Mucosa of rectum (tissue), 2 donors: ENCODE results near the gene LRRK1.

Source experiments
- H3K27ac ChIP-seq, 2 donors: one replicate each; pipeline ENCODE4 v1.7.0; 2013; ENCODE audit warnings: inconsistent platforms in 2 of 2, low read depth in 2 of 2, low read length in 2 of 2
- H3K27me3 ChIP-seq, 2 donors: one replicate each; pipeline ENCODE4 v1.7.0; 2013; ENCODE audit warnings: low read length in 2 of 2; ENCODE audit not compliant: control insufficient read depth in 2 of 2, insufficient read depth in 2 of 2
- H3K36me3 ChIP-seq, 2 donors: one replicate each; pipeline ENCODE4 v1.7.0; 2013; ENCODE audit warnings: low read length in 2 of 2; ENCODE audit not compliant: control insufficient read depth in 2 of 2, insufficient read depth in 2 of 2
- H3K4me1 ChIP-seq, 2 donors: one replicate each; pipeline ENCODE4 v1.7.0; 2013; ENCODE audit warnings: low read length in 2 of 2, mild to moderate bottlenecking in 1 of 2; ENCODE audit not compliant: control insufficient read depth in 2 of 2, insufficient read depth in 2 of 2
- H3K4me3 ChIP-seq, 2 donors: one replicate each; pipeline ENCODE4 v1.7.0; 2013; ENCODE audit warnings: low read length in 2 of 2
- H3K9ac ChIP-seq, 2 donors: one replicate each; pipeline ENCODE4 v1.7.0; 2013; ENCODE audit warnings: low read length in 2 of 2, low read depth in 1 of 2, mild to moderate bottlenecking in 1 of 2
- H3K9me3 ChIP-seq, 2 donors: one replicate each; pipeline ENCODE4 v1.7.0; 2013; ENCODE audit warnings: low read length in 2 of 2; ENCODE audit not compliant: control insufficient read depth in 2 of 2
- donor health status: healthy.
- donor health status: Normal muscosa, but diverticular disease.

Gene LRRK1

GRCh38 chr15:100899601-100900000, 19.6 kb upstream of the LRRK1 start:
- no peak overlapping the region for H3K27ac ChIP-seq

GRCh38 chr15:100900136-100900794, 18.9 kb upstream of the LRRK1 start:
- Histone ChIP-seq H3K27ac (no peak overlapping the region), H3K27me3 (no peaks in the 10 kb centered on the region), H3K4me3 (no peak overlapping the region), H3K4me1 (peaks cover 31 to 35% of the 10 kb centered on the region in 2 donors), H3K9ac (no peak overlapping the region), H3K9me3 (no peaks in the 10 kb centered on the region), H3K36me3 (no peaks in the 10 kb centered on the region)

More at GRCh38 chr15:100899601-100900000, 19.6 kb upstream of the LRRK1 start:
- Histone ChIP-seq H3K36me3 (no peaks in the 10 kb centered on the region), H3K27me3 (no peaks in the 10 kb centered on the region), H3K9ac (no peak overlapping the region), H3K9me3 (no peaks in the 10 kb centered on the region), H3K4me3 (no peak overlapping the region), H3K4me1 (peaks cover 31 to 33% of the 10 kb centered on the region in 2 donors)

- Histone ChIP-seq H3K4me3 (no peak overlapping the region), H3K9me3 (no peaks in the 10 kb centered on the region), H3K9ac (no peak overlapping the region), H3K27ac (peak overlapping the region in 1 of 2 donors; percentile 34), H3K4me1 (peaks cover 31 to 35% of the 10 kb centered on the region in 2 donors), H3K36me3 (no peaks in the 10 kb centered on the region), H3K27me3 (no peaks in the 10 kb centered on the region)
Measured at GRCh38 chr15:100900795-100901169, 18.4 kb upstream of the LRRK1 start.

- no peaks in the 10 kb centered on the region for H3K36me3 ChIP-seq
Measured at GRCh38 chr15:100901296-100901695, 17.9 kb upstream of the LRRK1 start.

GRCh38 chr15:100901702-100902435, 17.3 kb upstream of the LRRK1 start:
- Histone ChIP-seq H3K4me3 (peak overlapping the region; percentile 60 to 67), H3K9ac (peak overlapping the region; percentile 57 to 63), H3K27ac (peak overlapping the region; percentile 84 to 85), H3K9me3 (no peaks in the 10 kb centered on the region), H3K36me3 (no peaks in the 10 kb centered on the region), H3K4me1 (peaks cover 31 to 35% of the 10 kb centered on the region in 2 donors), H3K27me3 (no peaks in the 10 kb centered on the region)

More at GRCh38 chr15:100901296-100901695, 17.9 kb upstream of the LRRK1 start:
- peak overlapping the region; percentile 84 to 85 for H3K27ac ChIP-seq
- peaks cover 31 to 35% of the 10 kb centered on the region in 2 donors for H3K4me1 ChIP-seq
- H3K9ac ChIP-seq, result no peak overlapping the region
- H3K27me3 ChIP-seq, result no peaks in the 10 kb centered on the region
- no peak overlapping the region for H3K4me3 ChIP-seq
- no peaks in the 10 kb centered on the region for H3K9me3 ChIP-seq

- Histone ChIP-seq H3K27me3 (no peaks in the 10 kb centered on the region), H3K4me3 (peak overlapping the region; percentile 60 to 67), H3K9me3 (no peaks in the 10 kb centered on the region), H3K27ac (peak overlapping the region; percentile 84 to 85), H3K36me3 (no peaks in the 10 kb centered on the region), H3K9ac (peak overlapping the region; percentile 57 to 63), H3K4me1 (peaks cover 28 to 35% of the 10 kb centered on the region in 2 donors)
Measured at GRCh38 chr15:100902436-100903167, 16.6 kb upstream of the LRRK1 start.

GRCh38 chr15:100903168-100903554, 16.0 kb upstream of the LRRK1 start:
- Histone ChIP-seq H3K4me3 (no peak overlapping the region), H3K27me3 (no peaks in the 10 kb centered on the region), H3K9me3 (no peaks in the 10 kb centered on the region), H3K4me1 (peaks cover 28 to 35% of the 10 kb centered on the region in 2 donors), H3K9ac (no peak overlapping the region), H3K27ac (peak overlapping the region in 1 of 2 donors; percentile 85), H3K36me3 (no peaks in the 10 kb centered on the region)

- H3K9ac ChIP-seq, result no peak overlapping the region
Measured at GRCh38 chr15:100905850-100906249, 13.3 kb upstream of the LRRK1 start.

GRCh38 chr15:100908466-100908865, 10.7 kb upstream of the LRRK1 start:
- Histone ChIP-seq H3K4me1 (peaks cover 3 to 6% of the 10 kb centered on the region in 2 donors), H3K9ac (no peak overlapping the region), H3K9me3 (no peaks in the 10 kb centered on the region), H3K36me3 (peaks cover 0 to 3% of the 10 kb centered on the region in 2 donors), H3K27ac (no peak overlapping the region), H3K4me3 (no peak overlapping the region), H3K27me3 (no peaks in the 10 kb centered on the region)

More at GRCh38 chr15:100905850-100906249, 13.3 kb upstream of the LRRK1 start:
- peaks cover 17 to 24% of the 10 kb centered on the region in 2 donors for H3K4me1 ChIP-seq
- no peaks in the 10 kb centered on the region for H3K27me3 ChIP-seq
- H3K9me3 ChIP-seq, result no peaks in the 10 kb centered on the region
- H3K27ac ChIP-seq, result no peak overlapping the region
- H3K36me3 ChIP-seq, result no peaks in the 10 kb centered on the region
- H3K4me3 ChIP-seq, result no peak overlapping the region

GRCh38 chr15:100909565-100909964, 9.6 kb upstream of the LRRK1 start:
- H3K9me3 ChIP-seq, result no peaks in the 10 kb centered on the region
- peak overlapping the region; percentile 18 to 25 for H3K27ac ChIP-seq
- no peak overlapping the region for H3K9ac ChIP-seq
- H3K27me3 ChIP-seq, result no peaks in the 10 kb centered on the region
- H3K36me3 ChIP-seq, result peaks cover 3 to 8% of the 10 kb centered on the region in 2 donors
- no peak overlapping the region for H3K4me3 ChIP-seq
- H3K4me1 ChIP-seq, result peaks cover 3% of the 10 kb centered on the region in 2 donors
